Measurements from ENCODE around the gene SNX10.

DNA sequence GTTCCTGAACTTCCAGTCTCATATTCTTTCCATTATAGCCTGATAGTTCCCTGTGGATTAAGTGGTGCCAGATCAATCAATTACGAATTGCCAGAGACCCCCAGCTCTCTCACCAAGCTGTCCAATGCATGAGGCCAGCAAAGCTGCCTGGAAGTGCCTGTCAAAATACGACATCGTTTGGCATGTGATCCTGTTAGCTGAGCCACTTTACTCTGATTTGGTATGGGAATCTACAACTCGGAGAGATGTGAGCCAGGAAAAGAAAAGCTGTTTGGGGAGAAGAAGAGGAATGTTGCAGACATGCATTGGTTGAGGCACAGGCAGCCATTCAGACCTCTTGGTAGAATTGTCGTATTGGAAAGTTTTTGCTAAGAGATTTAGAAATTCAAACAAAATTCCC is 3.9 kb downstream of the SNX10 start:
- no peak for TF ChIP-seq EZH2phosphoT487 (IDR thresholded peaks at IDR 0.05; ENCODE audit: insufficient read depth, low read depth)
- TF ChIP-seq EZH2 (IDR thresholded peaks at IDR 0.05; ENCODE audit: insufficient read depth, poor library complexity, severe bottlenecking) = no peak

Data from GM23248 (cell line).